Thyroid gland (tissue), 4 donors: Measurements from ENCODE around the gene SLCO2B1. TPM values are rescaled to one million over a fixed set of nuclear protein-coding genes. Genes with fewer than 3 reads are reported as not detected.

Experiments
- DNase-seq, 2 donors: peaks; one replicate each; pipeline ENCODE4 v3.0.0-alpha.2; 2019
- H3K27ac ChIP-seq, 3 donors: fragments of 200-600 bp; sonication (generic); 1 replicate in 2 of 3; 2 replicates in 1 of 3; pipeline ENCODE4 v1.5.1; 2016 to 2019; ENCODE audit warnings: mild to moderate bottlenecking in 1 of 3, moderate library complexity in 1 of 3
- H3K27me3 ChIP-seq: fragments of 200-600 bp; sonication (generic); one replicate; pipeline ENCODE4 v1.5.1; 2019
- H3K36me3 ChIP-seq, 2 donors: fragments of 200-600 bp; sonication (generic); one replicate each; pipeline ENCODE4 v1.5.1; 2016 to 2019
- H3K4me1 ChIP-seq, 2 donors: fragments of 200-600 bp; sonication (generic); one replicate each; pipeline ENCODE4 v1.5.1; 2017 to 2019
- H3K4me3 ChIP-seq, 3 donors: fragments of 200-600 bp; sonication (generic); replicated peaks in 1 of 3; 1 replicate in 2 of 3; 2 replicates in 1 of 3; pipeline ENCODE4 v1.5.1; 2016; ENCODE audit warnings: mild to moderate bottlenecking in 1 of 3
- H3K9me3 ChIP-seq: fragments of 200-600 bp; sonication (generic); one replicate; pipeline ENCODE4 v1.5.1; 2017
- POLR2A ChIP-seq, 2 donors: fragments of 450-650 bp; IDR thresholded peaks; one replicate each; pipeline ENCODE4 v1.6.1; 2017; ENCODE audit warnings: antibody characterized with exemption in 2 of 2, mild to moderate bottlenecking in 2 of 2, moderate library complexity in 1 of 2
- WGBS, 2 donors: methylation state at CpG; one replicate each; pipeline ENCODE4 v1.1.5; 2017; 5-methylcytosine and 5-hydroxymethylcytosine counted together
- intact Hi-C: fragments of 100-400 bp; cut with DNase I; formaldehyde crosslinking; loops from one replicate; pipeline ENCODE4 v1.15.1; 2023
- total RNA-seq, 4 donors: library from RNA; depleted of rRNA; stranded (reverse); fragments of >200 nt; gene quantifications; one replicate each; pipeline ENCODE4 v1.2.3, GENCODE V29; 2016
- TF ChIP-seq, protein P1 (sequence below), 6 experiments: fragments of 200-600 bp in 3 of 6; fragments of 450-650 bp in 3 of 6; sonication (generic) in 3 of 6; IDR thresholded peaks; one replicate each; pipeline ENCODE4 v1.5.1; 2016 to 2019; ENCODE audit warnings: antibody characterized with exemption in 6 of 6, mild to moderate bottlenecking in 2 of 6, inconsistent platforms in 1 of 6, moderate library complexity in 1 of 6

SLCO2B1 gene
- total RNA-seq, 4 donors from 2014 or later: 22.0 to 244 (median 56.9) TPM

DNA sequence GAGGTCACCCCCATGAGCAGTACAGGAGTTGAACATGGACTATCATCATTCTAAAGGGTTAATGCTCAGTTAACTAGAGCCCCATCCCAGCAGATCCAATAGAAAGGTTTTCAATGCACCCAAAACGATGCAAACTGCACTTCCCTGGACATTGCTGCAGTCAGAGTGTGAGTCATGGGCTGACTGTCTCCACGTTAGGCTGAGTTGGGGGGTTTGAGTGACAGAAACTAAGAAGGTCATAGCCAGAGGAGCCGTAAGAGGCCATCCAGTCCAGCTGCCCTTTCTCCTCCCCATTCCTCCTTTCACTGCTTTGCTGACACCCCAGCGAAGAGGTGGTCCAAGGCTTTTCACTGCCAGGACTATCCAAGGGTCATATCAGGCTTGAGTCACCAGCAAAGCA, 43.7 kb upstream of the SLCO2B1 start:
- no peak for TF ChIP-seq POLR2A (IDR thresholded peaks at IDR 0.05)
- TF ChIP-seq, protein P1, sequence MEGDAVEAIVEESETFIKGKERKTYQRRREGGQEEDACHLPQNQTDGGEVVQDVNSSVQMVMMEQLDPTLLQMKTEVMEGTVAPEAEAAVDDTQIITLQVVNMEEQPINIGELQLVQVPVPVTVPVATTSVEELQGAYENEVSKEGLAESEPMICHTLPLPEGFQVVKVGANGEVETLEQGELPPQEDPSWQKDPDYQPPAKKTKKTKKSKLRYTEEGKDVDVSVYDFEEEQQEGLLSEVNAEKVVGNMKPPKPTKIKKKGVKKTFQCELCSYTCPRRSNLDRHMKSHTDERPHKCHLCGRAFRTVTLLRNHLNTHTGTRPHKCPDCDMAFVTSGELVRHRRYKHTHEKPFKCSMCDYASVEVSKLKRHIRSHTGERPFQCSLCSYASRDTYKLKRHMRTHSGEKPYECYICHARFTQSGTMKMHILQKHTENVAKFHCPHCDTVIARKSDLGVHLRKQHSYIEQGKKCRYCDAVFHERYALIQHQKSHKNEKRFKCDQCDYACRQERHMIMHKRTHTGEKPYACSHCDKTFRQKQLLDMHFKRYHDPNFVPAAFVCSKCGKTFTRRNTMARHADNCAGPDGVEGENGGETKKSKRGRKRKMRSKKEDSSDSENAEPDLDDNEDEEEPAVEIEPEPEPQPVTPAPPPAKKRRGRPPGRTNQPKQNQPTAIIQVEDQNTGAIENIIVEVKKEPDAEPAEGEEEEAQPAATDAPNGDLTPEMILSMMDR (IDR thresholded peaks at IDR 0.05): no peak
- WGBS, 2 donors: 54 to 64% methylated on average over 4 of the region's 4 CpGs
- no peak for DNase-seq
- H3K4me3 ChIP-seq: no peak overlapping the region
- no peaks in the 10 kb centered on the region for H3K27me3 ChIP-seq
- H3K4me1 ChIP-seq: no peaks in the 10 kb centered on the region
- no peaks in the 10 kb centered on the region for H3K36me3 ChIP-seq
- H3K9me3 ChIP-seq: no peaks in the 10 kb centered on the region
- intact Hi-C loops: no loop called here
- no peak overlapping the region for H3K27ac ChIP-seq

- intact Hi-C loops: no loop called here
- Histone ChIP-seq H3K4me1 (no peaks in the 10 kb centered on the region), H3K4me3 (no peak overlapping the region), H3K27me3 (no peaks in the 10 kb centered on the region), H3K36me3 (no peaks in the 10 kb centered on the region), H3K9me3 (no peaks in the 10 kb centered on the region), H3K27ac (no peak overlapping the region)
- DNase-seq: no peak
- 87 to 91% methylated on average over 2 of the region's 2 CpGs for WGBS, 2 donors
- no peak for TF ChIP-seq POLR2A (IDR thresholded peaks at IDR 0.05)
- TF ChIP-seq, protein P1 (IDR thresholded peaks at IDR 0.05): no peak
These were observed 38.7 kb upstream of the SLCO2B1 start for GRCh38 chr11:75112200-75112599.

- no peak overlapping the region for H3K27ac ChIP-seq
- H3K9me3 ChIP-seq: no peaks in the 10 kb centered on the region
- TF ChIP-seq POLR2A (IDR thresholded peaks at IDR 0.05): no peak
- TF ChIP-seq, protein P1 (IDR thresholded peaks at IDR 0.05): no peak
- no peak overlapping the region for H3K4me3 ChIP-seq
- H3K4me1 ChIP-seq: no peaks in the 10 kb centered on the region
- no peaks in the 10 kb centered on the region for H3K36me3 ChIP-seq
- H3K27me3 ChIP-seq: no peaks in the 10 kb centered on the region
- WGBS, 2 donors: 9 to 26% methylated on average over 1 of the region's 1 CpG
- DNase-seq: no peak
- intact Hi-C loops: no loop called here
These were observed 37.9 kb upstream of the SLCO2B1 start for GRCh38 chr11:75113030-75113429.

GRCh38 chr11:75114465-75114864, 36.4 kb upstream of the SLCO2B1 start:
- no peak for DNase-seq
- WGBS, 2 donors: 95 to 96% methylated on average over 2 of the region's 2 CpGs
- no peaks in the 10 kb centered on the region for H3K27me3 ChIP-seq
- H3K9me3 ChIP-seq: no peaks in the 10 kb centered on the region
- no peak for TF ChIP-seq POLR2A (IDR thresholded peaks at IDR 0.05)
- TF ChIP-seq, protein P1 (IDR thresholded peaks at IDR 0.05): no peak
- intact Hi-C loops: no loop called here
- H3K36me3 ChIP-seq: no peaks in the 10 kb centered on the region
- no peak overlapping the region for H3K4me3 ChIP-seq
- no peaks in the 10 kb centered on the region for H3K4me1 ChIP-seq
- no peak overlapping the region for H3K27ac ChIP-seq

DNA sequence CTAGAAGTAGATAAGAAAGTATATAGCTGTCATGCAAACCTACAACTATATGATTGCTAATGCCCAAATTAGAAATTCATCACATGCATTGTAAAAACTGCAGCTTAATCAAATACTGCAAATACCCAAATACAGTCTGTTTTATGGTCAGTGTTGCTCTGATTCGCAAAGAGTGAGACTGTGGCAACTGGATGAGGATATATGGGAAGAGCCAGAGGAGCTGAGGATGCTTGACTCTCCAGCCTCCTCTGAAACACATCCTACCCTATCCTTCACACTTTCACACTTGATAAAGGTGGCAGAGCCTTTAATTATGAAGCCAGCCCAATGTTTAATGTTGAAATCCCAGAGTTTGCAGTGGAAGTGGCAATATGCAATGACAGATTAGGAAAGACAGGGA, 32.3 kb upstream of the SLCO2B1 start:
- H3K36me3 ChIP-seq: no peaks in the 10 kb centered on the region
- H3K4me1 ChIP-seq: no peaks in the 10 kb centered on the region
- no peak for TF ChIP-seq POLR2A (IDR thresholded peaks at IDR 0.05)
- TF ChIP-seq, protein P1 (IDR thresholded peaks at IDR 0.05): no peak
- no peak overlapping the region for H3K27ac ChIP-seq
- H3K9me3 ChIP-seq: no peaks in the 10 kb centered on the region
- no peak overlapping the region for H3K4me3 ChIP-seq
- WGBS, 2 donors: 0 to 62% methylated on average over 1 of the region's 1 CpG
- no peak for DNase-seq
- intact Hi-C loops: no loop called here
- no peaks in the 10 kb centered on the region for H3K27me3 ChIP-seq
